ENCODE data around the gene ATP6V1G3. TPM values are rescaled to one million over a fixed set of nuclear protein-coding genes. Genes with fewer than 3 reads are reported as not detected.

The ATP6V1G3 gene
- total and polyA plus RNA-seq, 2 donors (not counting 1 experiment from before 2014, with no cell fraction given): not detected

DNA sequence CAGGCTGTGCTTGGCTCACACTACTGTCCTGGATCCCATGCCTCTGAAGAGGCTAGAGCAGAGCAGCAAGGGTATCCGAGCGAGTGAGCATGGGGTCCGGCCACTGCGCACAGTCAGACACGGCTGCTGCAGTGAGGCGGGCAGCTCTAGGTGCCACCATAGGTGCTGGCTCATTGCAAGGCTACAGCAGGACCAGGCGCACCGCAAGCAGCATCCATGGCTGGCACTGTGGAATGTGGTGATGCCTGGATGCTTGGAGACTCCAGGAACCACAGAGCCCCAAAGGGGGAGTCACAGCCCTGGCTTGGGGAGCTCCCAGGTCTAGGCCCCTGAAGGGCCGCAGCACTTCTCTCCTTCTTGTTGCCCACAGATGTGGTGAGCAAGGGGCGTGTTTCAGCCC is 47.2 kb downstream of the ATP6V1G3 start:
- no peaks in the 10 kb centered on the region for H3K79me2 ChIP-seq (ENCODE audit: control insufficient read depth, insufficient read depth, low read length)
- no peak overlapping the region for H3K4me3 ChIP-seq (replicated peaks in 1 of 4; ENCODE audit: control extremely low read depth in 1 of 4, insufficient read depth in 1 of 4, low read depth in 3 of 4, low read length in 4 of 4)
- no peak for TF ChIP-seq EZH2 (IDR thresholded peaks at IDR 0.05; ENCODE audit: low read length, missing control alignments)
- TF ChIP-seq, protein P1, sequence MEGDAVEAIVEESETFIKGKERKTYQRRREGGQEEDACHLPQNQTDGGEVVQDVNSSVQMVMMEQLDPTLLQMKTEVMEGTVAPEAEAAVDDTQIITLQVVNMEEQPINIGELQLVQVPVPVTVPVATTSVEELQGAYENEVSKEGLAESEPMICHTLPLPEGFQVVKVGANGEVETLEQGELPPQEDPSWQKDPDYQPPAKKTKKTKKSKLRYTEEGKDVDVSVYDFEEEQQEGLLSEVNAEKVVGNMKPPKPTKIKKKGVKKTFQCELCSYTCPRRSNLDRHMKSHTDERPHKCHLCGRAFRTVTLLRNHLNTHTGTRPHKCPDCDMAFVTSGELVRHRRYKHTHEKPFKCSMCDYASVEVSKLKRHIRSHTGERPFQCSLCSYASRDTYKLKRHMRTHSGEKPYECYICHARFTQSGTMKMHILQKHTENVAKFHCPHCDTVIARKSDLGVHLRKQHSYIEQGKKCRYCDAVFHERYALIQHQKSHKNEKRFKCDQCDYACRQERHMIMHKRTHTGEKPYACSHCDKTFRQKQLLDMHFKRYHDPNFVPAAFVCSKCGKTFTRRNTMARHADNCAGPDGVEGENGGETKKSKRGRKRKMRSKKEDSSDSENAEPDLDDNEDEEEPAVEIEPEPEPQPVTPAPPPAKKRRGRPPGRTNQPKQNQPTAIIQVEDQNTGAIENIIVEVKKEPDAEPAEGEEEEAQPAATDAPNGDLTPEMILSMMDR (conservative IDR thresholded peaks at IDR 0.05 in 1 of 2, IDR thresholded peaks at IDR 0.05 in 1 of 2; ENCODE audit: low read depth in 1 of 2, low read length in 2 of 2): no peak
- H3K4me1 ChIP-seq (ENCODE audit: control insufficient read depth, extremely low read depth, insufficient read depth, low read length): peaks cover 21% of the 10 kb centered on the region
- no peaks in the 10 kb centered on the region for H3K9me3 ChIP-seq (ENCODE audit: control insufficient read depth, insufficient read depth, low read depth, low read length)
- H3K36me3 ChIP-seq (ENCODE audit: control insufficient read depth, insufficient read depth, low read length): no peaks in the 10 kb centered on the region
- H3K9ac ChIP-seq (ENCODE audit: insufficient read depth, low read length): no peak overlapping the region
- peak in 1 of 2 donors; percentile 63 for DNase-seq (ENCODE audit: low read depth in 2 of 2)
- H3K27me3 ChIP-seq (ENCODE audit: control insufficient read depth, insufficient read depth, low read length): no peaks in the 10 kb centered on the region
- peak overlapping the region; percentile 9 for H3K27ac ChIP-seq (ENCODE audit: insufficient read depth, low read length)
- peak overlapping the region; percentile 46 for H3K4me2 ChIP-seq (ENCODE audit: extremely low read depth, insufficient read depth, low read length)
- no peaks in the 10 kb centered on the region for H4K20me1 ChIP-seq (ENCODE audit: control insufficient read depth, extremely low read depth, insufficient read depth, low read length)
- no peak overlapping the region for H2AFZ ChIP-seq (ENCODE audit: low read length)

DNA sequence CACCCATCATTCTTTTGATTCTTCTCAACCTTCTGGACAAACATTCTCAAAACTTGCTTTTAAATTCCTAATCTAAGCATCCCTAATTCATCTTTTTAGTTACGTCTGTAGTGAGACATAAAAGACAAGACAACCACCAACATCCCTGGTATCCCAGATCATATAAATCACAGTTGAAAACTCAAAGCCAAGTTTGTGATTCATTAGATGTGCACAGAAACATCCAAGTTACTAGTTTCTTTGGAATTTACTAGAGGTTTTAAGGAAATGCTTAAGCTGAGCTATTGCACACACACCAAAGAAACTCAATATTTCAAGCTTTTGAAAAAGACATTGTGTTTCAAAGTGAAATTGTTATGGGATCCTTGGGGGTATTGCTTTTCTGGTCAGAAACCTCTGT is 47.6 kb downstream of the ATP6V1G3 start:
- Histone ChIP-seq H4K20me1 (ENCODE audit: control insufficient read depth, extremely low read depth, insufficient read depth, low read length) (no peaks in the 10 kb centered on the region), H3K27me3 (ENCODE audit: control insufficient read depth, insufficient read depth, low read length) (no peaks in the 10 kb centered on the region), H3K79me2 (ENCODE audit: control insufficient read depth, insufficient read depth, low read length) (no peaks in the 10 kb centered on the region), H3K27ac (ENCODE audit: insufficient read depth, low read length) (no peak overlapping the region), H3K4me1 (ENCODE audit: control insufficient read depth, extremely low read depth, insufficient read depth, low read length) (peaks cover 21% of the 10 kb centered on the region), H3K4me3 (replicated peaks in 1 of 4; ENCODE audit: control extremely low read depth in 1 of 4, insufficient read depth in 1 of 4, low read depth in 3 of 4, low read length in 4 of 4) (no peak overlapping the region), H3K36me3 (ENCODE audit: control insufficient read depth, insufficient read depth, low read length) (no peaks in the 10 kb centered on the region), H3K9me3 (ENCODE audit: control insufficient read depth, insufficient read depth, low read depth, low read length) (no peaks in the 10 kb centered on the region), H3K4me2 (ENCODE audit: extremely low read depth, insufficient read depth, low read length) (peak overlapping the region; percentile 46), H2AFZ (ENCODE audit: low read length) (no peak overlapping the region), H3K9ac (ENCODE audit: insufficient read depth, low read length) (no peak overlapping the region)
- TF ChIP-seq EZH2 (IDR thresholded peaks at IDR 0.05; ENCODE audit: low read length, missing control alignments): no peak
- TF ChIP-seq, protein P1 (conservative IDR thresholded peaks at IDR 0.05 in 1 of 2, IDR thresholded peaks at IDR 0.05 in 1 of 2; ENCODE audit: low read depth in 1 of 2, low read length in 2 of 2): no peak
- peak; percentile 68 to 98 for DNase-seq (ENCODE audit: low read depth in 2 of 2)

DNA sequence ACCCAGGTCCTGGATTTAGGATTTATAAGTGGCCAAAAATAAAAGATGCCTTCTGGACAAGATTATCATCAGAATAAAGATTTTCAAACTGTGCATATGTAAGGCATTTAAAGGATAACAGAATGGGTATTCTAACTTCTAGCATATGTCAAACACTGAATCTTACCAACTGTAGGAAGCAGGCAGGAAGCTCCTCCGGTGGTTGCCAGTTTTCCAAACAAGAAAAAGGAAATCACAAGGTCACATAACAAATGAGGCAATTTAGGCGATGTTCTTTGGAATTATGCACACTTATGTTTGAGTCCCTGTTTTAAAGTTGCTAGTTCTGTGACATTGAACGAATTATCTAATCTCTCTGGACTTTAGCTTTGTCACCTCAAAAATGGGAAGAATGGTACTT is 48.9 kb downstream of the ATP6V1G3 start:
- Histone ChIP-seq H3K27me3 (ENCODE audit: control insufficient read depth, insufficient read depth, low read length) (no peaks in the 10 kb centered on the region), H3K9ac (ENCODE audit: insufficient read depth, low read length) (no peak overlapping the region), H3K4me3 (replicated peaks in 1 of 4; ENCODE audit: control extremely low read depth in 1 of 4, insufficient read depth in 1 of 4, low read depth in 3 of 4, low read length in 4 of 4) (no peak overlapping the region), H4K20me1 (ENCODE audit: control insufficient read depth, extremely low read depth, insufficient read depth, low read length) (no peaks in the 10 kb centered on the region), H2AFZ (ENCODE audit: low read length) (no peak overlapping the region), H3K36me3 (ENCODE audit: control insufficient read depth, insufficient read depth, low read length) (no peaks in the 10 kb centered on the region), H3K4me2 (ENCODE audit: extremely low read depth, insufficient read depth, low read length) (no peak overlapping the region), H3K9me3 (ENCODE audit: control insufficient read depth, insufficient read depth, low read depth, low read length) (no peaks in the 10 kb centered on the region), H3K79me2 (ENCODE audit: control insufficient read depth, insufficient read depth, low read length) (no peaks in the 10 kb centered on the region), H3K27ac (ENCODE audit: insufficient read depth, low read length) (no peak overlapping the region), H3K4me1 (ENCODE audit: control insufficient read depth, extremely low read depth, insufficient read depth, low read length) (peaks cover 12% of the 10 kb centered on the region)
- TF ChIP-seq, protein P1 (conservative IDR thresholded peaks at IDR 0.05 in 1 of 2, IDR thresholded peaks at IDR 0.05 in 1 of 2; ENCODE audit: low read depth in 1 of 2, low read length in 2 of 2): no peak
- no peak for TF ChIP-seq EZH2 (IDR thresholded peaks at IDR 0.05; ENCODE audit: low read length, missing control alignments)
- DNase-seq (ENCODE audit: low read depth in 2 of 2): no peak

All from fibroblast of lung (primary cell).